H1 (cell line): ENCODE data around the gene DYTN. TPM values are rescaled to one million over a fixed set of nuclear protein-coding genes. Genes with fewer than 3 reads are reported as not detected.

Experiments used
- CHD7 ChIP-seq: fragments of 300-600 bp; sonication (generic); IDR thresholded peaks from 2 replicates; pipeline ENCODE4 v1.7.1; 2012; ENCODE audit warnings: low read length, moderate library complexity, mild to moderate bottlenecking, inconsistent platforms; ENCODE audit not compliant: insufficient replicate concordance
- POLR2AphosphoS5 ChIP-seq: IDR thresholded peaks from 2 replicates; pipeline ENCODE4 v1.6.1; 2011; ENCODE audit warnings: low read depth, low read length
- polyA plus RNA-seq, 7 experiments: library from polyadenylated mRNA; depleted of rRNA in 3 of 7; stranded (reverse) in 5 of 7; unstranded in 2 of 7; fragments of >200 nt in 5 of 7; fragments of 200-250 nt in 2 of 7; gene quantifications; 1 replicate in 5 of 7; 2 replicates in 1 of 7; 4 replicates in 1 of 7; pipeline versions ENCODE4 v1.2.1 to v1.2.3, GENCODE V29; 2011 to 2013; ENCODE audit warnings: missing spikeins in 2 of 7, mixed read lengths in 2 of 7
- total RNA-seq: library from RNA; stranded (reverse); fragmentation: NEBNext Ultra II Directional; extraction: Animal tissue kit (Norgen Biotek cat#: 25700); gene quantifications from 2 replicates; pipeline ENCODE4 v1.2.1, GENCODE V29; 2021

DYTN gene
- total and polyA plus RNA-seq, 2 of the 8 experiments (the other 6 are each of a cell fraction or from before 2014, with no cell fraction given), result not detected

GRCh38 chr2:206657087-206657486, 61.1 kb downstream of the DYTN start (continued):
- TF ChIP-seq CHD7, result no peak
- no peak for TF ChIP-seq POLR2AphosphoS5
- TF ChIP-seq, all 59 proteins: peak for 0
